A549 (cell line): Measurements from ENCODE around the gene SIK2.

ENCODE experiments used
- CTCF ChIP-seq: fragments of >200 bp; sonication (Bioruptor Twin); formaldehyde crosslinking; IDR thresholded peaks from 3 replicates; pipeline ENCODE4 v1.5.1; 2016
- EHF ChIP-seq: fragments of 250-450 bp; sonication (Bioruptor Pico); IDR thresholded peaks from 2 replicates; pipeline ENCODE4 v1.5.0; 2020; ENCODE audit warnings: mild to moderate bottlenecking
- KDM1A ChIP-seq: fragments of 200-600 bp; sonication (generic); IDR thresholded peaks from 2 replicates; pipeline ENCODE4 v1.6.1; 2016; ENCODE audit warnings: low read depth, mild to moderate bottlenecking
- MAX ChIP-seq: IDR thresholded peaks from 2 replicates; pipeline ENCODE4 v1.6.1; 2012
- POLR2AphosphoS2 ChIP-seq: conservative IDR thresholded peaks from 2 replicates; pipeline ENCODE4 v1.6.1; 2012; ENCODE audit warnings: low read length, improper control_type of control experiment, inconsistent platforms
- RAD21 ChIP-seq, 2 experiments: fragments of >200 bp in 1 of 2; sonication (Bioruptor Twin) in 1 of 2; formaldehyde crosslinking in 1 of 2; IDR thresholded peaks in 1 of 2; conservative IDR thresholded peaks in 1 of 2; 2 replicates in 1 of 2; 3 replicates in 1 of 2; pipeline ENCODE4 v1.6.1; 2012 to 2018; ENCODE audit warnings: inconsistent platforms in 1 of 2

- no peak for TF ChIP-seq CTCF
- TF ChIP-seq MAX: no peak
- TF ChIP-seq RAD21 (conservative IDR thresholded peaks at IDR 0.05 in 1 of 2, IDR thresholded peaks at IDR 0.05 in 1 of 2): no peak
- TF ChIP-seq POLR2AphosphoS2: no peak
- no peak for TF ChIP-seq KDM1A
- no peak for TF ChIP-seq EHF (CRISPR knock-in tag)
Measured at GRCh38 chr11:111722501-111722900, 120.3 kb downstream of the SIK2 start.
